Transverse colon (tissue), 3 donors: ENCODE results near the gene TST.

Experiments
- EP300 ChIP-seq: sonication (generic); formaldehyde crosslinking; IDR thresholded peaks from one replicate; pipeline ENCODE4 v1.6.1; 2017; ENCODE audit warnings: antibody characterized with exemption, low read depth
- POLR2A ChIP-seq: fragments of 450-650 bp; IDR thresholded peaks from one replicate; pipeline ENCODE4 v1.6.1; 2016; ENCODE audit warnings: antibody characterized with exemption, mild to moderate bottlenecking, moderate library complexity
- TF ChIP-seq, protein P1 (sequence below), 5 experiments: fragments of 200-600 bp in 3 of 5; fragments of 450-650 bp in 2 of 5; sonication (generic) in 3 of 5; IDR thresholded peaks; 1 replicate in 2 of 5; 2 replicates in 3 of 5; pipeline ENCODE4 v1.5.1; 2016 to 2017; ENCODE audit warnings: antibody characterized with exemption in 5 of 5, inconsistent platforms in 3 of 5, mild to moderate bottlenecking in 2 of 5, moderate library complexity in 1 of 5

DNA sequence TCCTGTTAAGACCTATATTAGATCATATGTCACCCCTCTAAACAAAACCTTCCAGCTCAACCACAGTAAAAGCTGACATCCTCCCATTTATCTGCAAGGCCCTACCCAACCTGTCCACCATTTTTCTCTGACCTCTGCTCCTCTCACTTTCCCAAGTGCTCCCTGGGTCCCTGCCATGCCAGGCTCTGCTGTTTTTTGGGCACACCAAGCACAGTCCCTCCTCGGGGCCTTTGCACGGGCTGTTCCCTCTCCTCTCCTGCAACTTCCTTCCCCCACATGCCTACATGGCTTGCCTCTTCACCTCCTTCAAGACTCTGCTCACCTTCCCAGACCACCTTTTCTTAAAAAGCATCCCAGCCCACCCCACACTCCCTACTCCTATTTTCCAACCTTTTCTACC, 9.8 kb downstream of the TST start:
- no peak for TF ChIP-seq EP300
- TF ChIP-seq POLR2A, result no peak
- TF ChIP-seq, protein P1, sequence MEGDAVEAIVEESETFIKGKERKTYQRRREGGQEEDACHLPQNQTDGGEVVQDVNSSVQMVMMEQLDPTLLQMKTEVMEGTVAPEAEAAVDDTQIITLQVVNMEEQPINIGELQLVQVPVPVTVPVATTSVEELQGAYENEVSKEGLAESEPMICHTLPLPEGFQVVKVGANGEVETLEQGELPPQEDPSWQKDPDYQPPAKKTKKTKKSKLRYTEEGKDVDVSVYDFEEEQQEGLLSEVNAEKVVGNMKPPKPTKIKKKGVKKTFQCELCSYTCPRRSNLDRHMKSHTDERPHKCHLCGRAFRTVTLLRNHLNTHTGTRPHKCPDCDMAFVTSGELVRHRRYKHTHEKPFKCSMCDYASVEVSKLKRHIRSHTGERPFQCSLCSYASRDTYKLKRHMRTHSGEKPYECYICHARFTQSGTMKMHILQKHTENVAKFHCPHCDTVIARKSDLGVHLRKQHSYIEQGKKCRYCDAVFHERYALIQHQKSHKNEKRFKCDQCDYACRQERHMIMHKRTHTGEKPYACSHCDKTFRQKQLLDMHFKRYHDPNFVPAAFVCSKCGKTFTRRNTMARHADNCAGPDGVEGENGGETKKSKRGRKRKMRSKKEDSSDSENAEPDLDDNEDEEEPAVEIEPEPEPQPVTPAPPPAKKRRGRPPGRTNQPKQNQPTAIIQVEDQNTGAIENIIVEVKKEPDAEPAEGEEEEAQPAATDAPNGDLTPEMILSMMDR (IDR thresholded peaks at IDR 0.05), result no peak
